Ovary (tissue), 9 donors: ENCODE results near the gene KL. TPM values are rescaled to one million over a fixed set of nuclear protein-coding genes. Genes with fewer than 3 reads are reported as not detected.

Experiments
- DNase-seq, 5 donors: peaks; one replicate each; pipeline ENCODE4 v3.0.0-alpha.2; 2019 to 2020
- H3K27ac ChIP-seq, 2 donors: fragments of 200-600 bp; one replicate each; pipeline versions ENCODE4 v1.5.1 to v1.8.0; 2019 to 2022
- H3K27me3 ChIP-seq: fragments of 200-600 bp; one replicate; pipeline ENCODE4 v1.8.0; 2022
- H3K36me3 ChIP-seq: fragments of 200-600 bp; sonication (generic); one replicate; pipeline ENCODE4 v1.5.1; 2019
- H3K4me1 ChIP-seq: one replicate; pipeline ENCODE4 v1.8.1; 2013; ENCODE audit warnings: mild to moderate bottlenecking, moderate library complexity; ENCODE audit not compliant: insufficient read depth
- H3K4me3 ChIP-seq: fragments of 200-600 bp; sonication (generic); one replicate; pipeline ENCODE4 v1.5.1; 2017
- H3K9me3 ChIP-seq, 2 donors: fragments of 200-600 bp in 1 of 2; sonication (generic) in 1 of 2; one replicate each; pipeline versions ENCODE4 v1.5.1 to v1.8.1; 2013 to 2019; ENCODE audit warnings: mild to moderate bottlenecking in 1 of 2, moderate library complexity in 1 of 2
- EP300 ChIP-seq: sonication (generic); formaldehyde crosslinking; IDR thresholded peaks from one replicate; pipeline ENCODE4 v1.6.1; 2017; ENCODE audit warnings: antibody characterized with exemption
- POLR2A ChIP-seq: fragments of 450-650 bp; IDR thresholded peaks from one replicate; pipeline ENCODE4 v1.6.1; 2017; ENCODE audit warnings: antibody characterized with exemption, mild to moderate bottlenecking, moderate library complexity
- WGBS, 3 donors: extraction: QIAGEN DNeasy Blood & Tissue Kit in 1 of 3; methylation state at CpG; one replicate each; pipeline versions ENCODE4 v1.1.5 to v1.1.7; 2013 to 2017; 5-methylcytosine and 5-hydroxymethylcytosine counted together
- intact Hi-C, 4 donors: fragments of 100-400 bp; cut with DNase I; formaldehyde crosslinking; loops; one replicate each; pipeline versions ENCODE4 v1.11.0 to v1.15.1; 2022 to 2023
- polyA plus RNA-seq, 2 donors: library from polyadenylated mRNA; stranded (reverse); fragments of 200-250 nt in 1 of 2; fragments of 350-450 nt in 1 of 2; fragmentation: Illumina TruSeq in 1 of 2; extraction: RNeasy Lipid Tissue Mini Kit (QIAGEN cat#74804) in 1 of 2; gene quantifications; one replicate each; pipeline ENCODE4 v1.2.3, GENCODE V29; 2013 to 2014
- total RNA-seq, 7 donors: library from RNA; depleted of rRNA in 2 of 7; stranded (reverse); fragments of >200 nt in 2 of 7; fragmentation: NEBNext Ultra II Directional in 3 of 7; extraction: Animal tissue kit (Norgen Biotek cat#: 25700) in 3 of 7; gene quantifications; one replicate each; pipeline versions ENCODE4 v1.1.0 to v1.2.4, GENCODE V29; 2016 to 2023
- TF ChIP-seq, protein P1 (sequence below), 3 donors: fragments of 450-650 bp in 2 of 3; fragments of 200-600 bp in 1 of 3; IDR thresholded peaks; one replicate each; pipeline versions ENCODE4 v1.5.1 to v1.8.0; 2016 to 2022; ENCODE audit warnings: antibody characterized with exemption in 3 of 3, mild to moderate bottlenecking in 1 of 3
- donor health status: DM: no; HTN: no; CAD: no; lungs with moderate emphysema.
- donor health status: DM: no; HTN: no; CAD: no.
- donor health status: Bipolar disorder and iron deficiency.
- donor health status: DM: yes; HTN: yes; CAD: no.
- donor health status: DM: no; HTN: no; CAD: no.
- donor health status: DM: yes; HTN: yes; CAD: no.

The KL gene
- total and polyA plus RNA-seq, 9 donors: 0.24 to 1.3 (median 0.55) TPM

DNA sequence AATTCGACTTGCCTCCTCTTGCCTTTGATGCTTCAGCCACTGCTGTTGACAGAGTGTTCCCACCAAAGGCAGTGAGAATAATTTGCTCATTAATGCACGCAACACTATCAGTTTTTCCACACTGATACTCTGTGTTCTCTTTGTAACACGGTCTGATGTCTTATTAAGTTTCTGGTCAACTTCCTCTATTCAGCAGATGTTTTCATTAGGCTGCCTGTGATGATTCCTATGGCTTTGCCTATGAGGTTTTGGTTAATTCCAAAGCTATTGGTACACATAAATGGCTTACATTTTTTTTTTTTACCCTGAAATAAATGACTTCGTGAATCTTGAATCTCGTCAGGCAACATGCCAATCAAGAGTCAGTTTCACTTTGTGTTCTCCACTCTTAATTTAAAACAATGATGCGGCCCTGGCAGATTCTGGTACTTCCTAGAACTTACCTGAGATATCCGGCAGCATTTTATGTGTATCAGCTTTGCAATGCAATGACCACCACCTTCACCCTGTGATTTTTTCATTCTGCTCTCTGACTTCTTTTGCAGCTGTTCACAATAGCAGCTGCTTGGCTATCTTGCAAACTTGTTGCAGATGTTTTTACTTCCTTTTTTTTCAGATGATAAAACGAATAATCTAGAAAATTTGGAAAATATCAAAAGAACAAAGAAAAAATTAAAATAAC lies 27.5 kb upstream of the KL start:
- no peak overlapping the region for H3K4me3 ChIP-seq
- intact Hi-C loops: no loop called here
- 15 to 19% (median 17%) methylated on average over 8 of the region's 8 CpGs for WGBS, 3 donors

DNA sequence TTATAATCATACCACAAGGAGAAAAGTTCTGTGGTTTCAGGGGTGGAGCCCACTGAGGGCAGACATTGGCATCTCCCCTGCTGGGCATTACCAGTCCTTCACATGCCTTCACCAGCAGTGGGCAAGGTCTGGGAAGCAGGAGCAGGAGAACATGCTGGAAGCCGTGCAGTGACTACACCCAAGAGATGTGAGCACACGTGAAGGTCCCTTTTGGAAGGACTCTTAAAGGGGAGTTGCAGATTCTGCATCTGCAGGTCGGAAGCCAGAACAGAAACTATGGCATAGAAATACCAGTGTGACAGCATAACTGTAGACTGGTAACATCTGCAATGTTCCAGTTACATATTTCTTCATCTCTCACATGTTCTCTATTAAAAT lies 26.9 kb upstream of the KL start:
- no peaks in the 10 kb centered on the region for H3K36me3 ChIP-seq
- 32 to 35% (median 34%) methylated on average over 3 of the region's 3 CpGs for WGBS, 3 donors
- no peak overlapping the region for H3K4me3 ChIP-seq
- no peak overlapping the region for H3K27ac ChIP-seq
- intact Hi-C loops: no loop called here
- H3K27me3 ChIP-seq: no peaks in the 10 kb centered on the region
- DNase-seq: no peak
- TF ChIP-seq POLR2A (no peak), EP300 (no peak)
- TF ChIP-seq, protein P1, sequence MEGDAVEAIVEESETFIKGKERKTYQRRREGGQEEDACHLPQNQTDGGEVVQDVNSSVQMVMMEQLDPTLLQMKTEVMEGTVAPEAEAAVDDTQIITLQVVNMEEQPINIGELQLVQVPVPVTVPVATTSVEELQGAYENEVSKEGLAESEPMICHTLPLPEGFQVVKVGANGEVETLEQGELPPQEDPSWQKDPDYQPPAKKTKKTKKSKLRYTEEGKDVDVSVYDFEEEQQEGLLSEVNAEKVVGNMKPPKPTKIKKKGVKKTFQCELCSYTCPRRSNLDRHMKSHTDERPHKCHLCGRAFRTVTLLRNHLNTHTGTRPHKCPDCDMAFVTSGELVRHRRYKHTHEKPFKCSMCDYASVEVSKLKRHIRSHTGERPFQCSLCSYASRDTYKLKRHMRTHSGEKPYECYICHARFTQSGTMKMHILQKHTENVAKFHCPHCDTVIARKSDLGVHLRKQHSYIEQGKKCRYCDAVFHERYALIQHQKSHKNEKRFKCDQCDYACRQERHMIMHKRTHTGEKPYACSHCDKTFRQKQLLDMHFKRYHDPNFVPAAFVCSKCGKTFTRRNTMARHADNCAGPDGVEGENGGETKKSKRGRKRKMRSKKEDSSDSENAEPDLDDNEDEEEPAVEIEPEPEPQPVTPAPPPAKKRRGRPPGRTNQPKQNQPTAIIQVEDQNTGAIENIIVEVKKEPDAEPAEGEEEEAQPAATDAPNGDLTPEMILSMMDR (IDR thresholded peaks at IDR 0.05): no peak
- H3K4me1 ChIP-seq: no peaks in the 10 kb centered on the region
- no peaks in the 10 kb centered on the region for H3K9me3 ChIP-seq

More for the DNA sequence above, 27.5 kb upstream of the KL start:
- no peak overlapping the region for H3K27ac ChIP-seq
- H3K9me3 ChIP-seq: no peaks in the 10 kb centered on the region
- H3K4me1 ChIP-seq: no peaks in the 10 kb centered on the region
- no peak for DNase-seq
- H3K36me3 ChIP-seq: no peaks in the 10 kb centered on the region
- H3K27me3 ChIP-seq: no peaks in the 10 kb centered on the region
- TF ChIP-seq, protein P1 (IDR thresholded peaks at IDR 0.05): no peak
- TF ChIP-seq EP300: no peak
- TF ChIP-seq POLR2A: no peak

DNA sequence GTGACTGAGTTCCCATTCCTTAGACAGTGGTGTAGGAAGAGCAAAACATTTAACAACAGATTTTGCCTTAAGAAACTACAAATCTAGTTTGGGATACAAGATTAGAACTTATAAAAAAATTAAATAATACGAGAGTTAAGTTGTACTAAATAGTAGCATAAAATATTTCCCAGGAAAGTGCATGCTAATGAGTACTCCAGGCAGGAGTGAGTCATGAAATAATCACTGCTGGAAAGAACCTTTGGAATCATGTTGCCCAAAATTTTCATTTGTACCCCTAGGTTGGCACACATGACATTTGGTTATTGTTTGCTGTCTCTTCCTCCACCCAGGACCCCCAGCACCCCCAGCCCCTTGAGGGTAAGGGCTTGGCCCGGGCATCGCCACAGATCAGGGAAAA lies 26.3 kb upstream of the KL start:
- Histone ChIP-seq H3K36me3 (no peaks in the 10 kb centered on the region), H3K27me3 (no peaks in the 10 kb centered on the region), H3K4me1 (no peaks in the 10 kb centered on the region), H3K27ac (no peak overlapping the region), H3K9me3 (no peaks in the 10 kb centered on the region), H3K4me3 (no peak overlapping the region)
- no peak for DNase-seq
- intact Hi-C loops: no loop called here
- WGBS, 3 donors: 82 to 85% (median 83%) methylated on average over 3 of the region's 3 CpGs
- TF ChIP-seq POLR2A (no peak), EP300 (no peak)
- TF ChIP-seq, protein P1 (IDR thresholded peaks at IDR 0.05): no peak

DNA sequence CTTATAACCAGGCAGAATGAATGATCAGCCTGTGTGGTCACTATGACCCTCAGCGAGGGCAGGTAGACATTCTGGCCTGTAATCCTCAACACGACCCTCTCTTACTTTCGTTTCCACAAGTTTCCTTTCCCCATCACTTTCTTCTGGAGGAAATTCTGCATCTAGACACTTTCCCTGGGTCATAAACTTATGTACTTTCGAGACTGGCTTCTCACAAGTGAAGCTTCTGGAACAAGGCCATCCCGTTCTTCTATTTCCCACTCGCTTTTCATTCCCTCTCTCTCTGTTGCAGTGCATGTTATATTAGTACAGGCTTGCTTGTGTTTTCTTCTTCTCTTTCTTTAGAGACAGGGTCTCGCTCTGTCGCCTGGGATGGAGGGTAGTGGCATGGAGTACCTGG lies 23.1 kb upstream of the KL start:
- H3K4me3 ChIP-seq: no peak overlapping the region
- no peak for DNase-seq
- H3K36me3 ChIP-seq: no peaks in the 10 kb centered on the region
- no peaks in the 10 kb centered on the region for H3K9me3 ChIP-seq
- H3K4me1 ChIP-seq: no peaks in the 10 kb centered on the region
- 65 to 86% (median 76%) methylated on average over 8 of the region's 8 CpGs for WGBS, 3 donors
- H3K27me3 ChIP-seq: no peaks in the 10 kb centered on the region
- intact Hi-C loops: no loop called here
- TF ChIP-seq, protein P1 (IDR thresholded peaks at IDR 0.05): no peak
- TF ChIP-seq EP300 (no peak), POLR2A (no peak)
- no peak overlapping the region for H3K27ac ChIP-seq
